Measurements from ENCODE around the gene SIN3B. TPM values are rescaled to one million over a fixed set of nuclear protein-coding genes. Genes with fewer than 3 reads are reported as not detected.
A peak's percentile ranks its signal among the peaks of the same experiment; 100 is the strongest.

SIN3B gene
- total RNA-seq, 1 experiment from 2014 or later: 31.6 TPM

DNA sequence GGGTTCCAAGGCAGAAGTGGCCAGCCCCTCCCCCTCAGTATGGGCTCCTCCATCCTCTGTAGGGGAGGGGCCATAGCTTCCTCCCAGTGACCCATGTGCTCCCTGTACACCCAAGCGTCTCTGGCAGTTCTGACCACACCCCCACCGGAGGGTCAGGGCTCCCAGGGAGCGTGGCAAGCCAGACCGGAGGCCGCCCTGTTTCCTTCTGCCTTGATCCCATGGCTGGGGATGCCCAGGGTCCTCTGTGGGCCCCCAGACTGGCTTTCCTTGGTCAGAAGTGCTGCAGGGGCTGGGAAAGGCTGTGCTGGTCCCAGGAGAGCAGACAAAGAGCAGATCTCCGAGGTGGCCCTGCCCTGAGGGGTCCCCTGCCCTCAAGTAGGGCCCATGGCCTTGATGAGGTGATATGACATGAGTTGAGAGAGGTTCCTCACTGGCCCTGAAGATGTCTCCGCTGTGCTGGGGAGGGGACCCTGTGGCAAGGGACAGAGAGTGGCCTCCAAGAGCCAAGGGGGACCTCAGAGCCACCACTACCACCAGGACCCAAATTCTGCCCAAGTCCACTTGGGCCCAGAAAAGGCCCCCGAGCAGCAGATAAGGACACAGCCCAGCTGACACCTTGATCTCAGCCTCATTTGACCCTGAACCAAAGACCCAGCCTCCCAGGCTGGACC lies 51.8 kb downstream of the SIN3B start:
- no peak for DNase-seq (ENCODE audit: low spot score)
- in situ Hi-C loops (cut with HindIII; ENCODE audit: low sequenced_read_pairs): no loop called here

DNA sequence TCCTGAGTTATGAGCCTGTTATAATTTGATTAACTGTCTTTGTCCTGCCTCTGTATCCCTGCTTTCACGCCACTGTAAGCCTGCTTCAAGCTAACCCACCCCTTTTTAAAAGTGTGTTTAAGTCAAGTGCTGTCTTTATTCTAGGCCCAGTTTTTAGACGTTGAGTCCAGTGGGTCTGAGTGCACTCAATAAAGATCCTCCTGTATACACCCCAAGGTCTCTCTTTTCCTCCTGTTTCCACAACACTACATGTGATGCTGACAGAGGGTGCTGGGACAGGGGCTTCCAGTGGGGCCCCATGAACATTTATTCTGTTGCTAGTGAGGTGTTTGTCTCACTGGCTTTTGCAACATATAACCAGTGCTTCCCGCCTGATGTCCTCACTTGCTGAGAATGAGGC lies 52.9 kb downstream of the SIN3B start:
- DNase-seq (ENCODE audit: low spot score): no peak
- in situ Hi-C loops (cut with HindIII; ENCODE audit: low sequenced_read_pairs): no loop called here

DNA sequence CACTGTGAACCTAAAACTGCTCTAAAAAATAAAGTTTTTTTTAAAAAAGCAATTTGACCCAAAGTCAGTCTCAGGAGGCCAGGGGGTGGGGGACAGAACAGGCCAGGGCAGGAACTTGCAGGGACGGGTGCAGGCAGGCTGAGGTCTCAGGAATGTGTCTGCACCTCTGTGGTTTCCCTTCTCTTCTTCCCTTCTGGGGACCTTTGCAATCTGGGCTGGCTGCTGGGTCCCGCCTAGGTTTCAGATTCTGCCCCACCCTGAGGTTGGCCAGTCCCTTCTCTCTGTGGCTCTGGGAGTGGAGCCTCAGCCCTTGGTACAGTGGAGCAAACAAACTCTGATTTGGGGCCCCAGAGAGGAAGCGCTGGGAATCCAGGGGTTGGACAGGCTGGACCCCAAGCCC lies 54.3 kb downstream of the SIN3B start:
- in situ Hi-C loops (cut with HindIII; ENCODE audit: low sequenced_read_pairs): no loop called here
- DNase-seq (ENCODE audit: low spot score): no peak

DNA sequence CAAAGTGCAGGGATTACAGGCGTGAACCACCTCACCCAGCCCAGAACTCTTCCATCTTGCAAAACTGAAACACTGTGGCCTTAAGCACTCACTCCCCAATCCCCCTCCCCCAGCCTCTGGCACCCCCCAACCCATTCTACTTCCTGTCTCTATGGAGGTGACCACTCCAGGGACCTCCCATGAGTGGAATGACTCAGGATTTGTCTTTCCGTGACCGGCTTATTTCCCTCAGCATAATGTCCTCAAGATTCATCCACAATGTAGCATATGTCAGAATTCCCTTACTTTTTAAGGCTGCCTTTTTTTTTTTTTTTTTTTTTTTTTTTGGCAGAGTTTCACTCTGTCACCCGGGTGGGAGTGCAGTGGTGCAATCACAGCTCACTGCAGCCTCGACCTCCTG lies 56.0 kb downstream of the SIN3B start:
- in situ Hi-C loops (cut with HindIII; ENCODE audit: low sequenced_read_pairs): no loop called here

DNA sequence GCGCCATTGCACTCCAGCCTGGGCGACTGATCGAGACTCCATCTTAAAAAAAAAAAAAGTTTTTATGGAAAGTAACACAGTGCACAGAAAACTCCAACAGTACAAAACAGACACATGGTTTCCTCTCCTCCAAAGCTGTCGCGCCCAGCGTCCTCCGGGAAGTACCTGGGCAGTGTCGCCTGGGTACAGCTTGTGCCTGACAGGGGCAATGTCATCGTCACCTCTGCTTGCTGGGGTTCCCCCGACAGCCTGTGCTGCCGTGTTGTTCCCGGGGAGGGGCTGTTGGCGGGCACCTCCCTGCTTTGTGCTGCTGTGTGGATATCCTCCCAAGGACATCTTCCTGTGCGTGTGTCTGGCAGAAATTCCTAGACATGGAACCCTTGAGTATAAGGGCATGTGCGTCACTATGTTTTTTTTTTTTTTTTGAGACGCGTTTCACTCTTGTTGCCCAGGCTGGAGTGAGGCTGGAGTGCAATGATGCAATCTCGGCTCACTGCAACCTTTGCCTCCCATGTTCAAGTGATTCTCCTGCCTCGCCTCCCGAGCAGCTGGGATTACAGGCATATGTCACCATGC lies 57.2 kb downstream of the SIN3B start:
- DNase-seq (ENCODE audit: low spot score): no peak
- in situ Hi-C loops (cut with HindIII; ENCODE audit: low sequenced_read_pairs): no loop called here

More for the DNA sequence above, 56.0 kb downstream of the SIN3B start:
- DNase-seq (ENCODE audit: low spot score): no peak

DNA sequence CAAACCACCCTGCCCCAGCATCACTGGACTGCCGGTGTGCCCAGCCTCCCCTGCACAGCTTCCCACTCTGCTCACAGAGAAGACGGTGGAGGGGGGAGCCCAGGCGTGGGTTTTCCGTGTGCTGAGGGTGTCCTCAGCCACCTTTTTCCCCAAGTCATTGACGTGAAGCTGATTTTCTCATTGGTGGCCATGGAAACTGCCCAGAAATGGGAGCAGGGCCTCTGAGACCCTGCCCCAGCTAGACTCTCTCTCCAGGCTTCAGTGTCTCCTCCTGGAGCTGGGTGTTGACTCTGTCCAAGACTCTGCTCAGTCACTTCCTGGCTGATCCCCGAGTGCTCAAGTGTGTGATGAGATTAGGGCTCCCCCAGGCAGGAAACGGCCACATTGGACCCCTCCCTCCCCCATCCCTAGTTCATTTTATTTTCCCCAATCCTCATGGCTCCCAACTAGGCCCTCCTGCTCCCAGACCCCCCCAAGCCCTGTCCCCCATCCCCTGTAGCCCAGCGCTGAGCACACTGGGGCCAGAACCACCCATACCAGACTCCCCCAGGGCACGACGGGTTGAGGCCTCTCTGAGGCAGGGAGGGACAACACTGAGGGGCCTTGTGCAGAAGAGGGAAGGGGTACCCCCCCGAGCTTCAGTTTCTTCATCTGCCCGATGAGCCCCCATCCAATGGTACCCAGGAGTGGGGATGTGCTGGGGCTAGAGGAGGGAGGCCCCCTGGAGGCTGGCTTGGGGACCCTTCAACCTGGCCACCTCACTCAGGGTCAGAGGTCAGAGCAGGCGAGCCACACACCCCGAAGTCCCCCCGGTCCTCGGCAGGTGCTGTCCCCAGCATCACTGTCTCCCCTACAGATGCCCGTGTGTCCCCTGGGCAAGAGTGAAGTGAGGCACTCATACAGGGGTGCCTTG lies 58.4 kb downstream of the SIN3B start:
- in situ Hi-C loops (cut with HindIII; ENCODE audit: low sequenced_read_pairs): no loop called here

DNA sequence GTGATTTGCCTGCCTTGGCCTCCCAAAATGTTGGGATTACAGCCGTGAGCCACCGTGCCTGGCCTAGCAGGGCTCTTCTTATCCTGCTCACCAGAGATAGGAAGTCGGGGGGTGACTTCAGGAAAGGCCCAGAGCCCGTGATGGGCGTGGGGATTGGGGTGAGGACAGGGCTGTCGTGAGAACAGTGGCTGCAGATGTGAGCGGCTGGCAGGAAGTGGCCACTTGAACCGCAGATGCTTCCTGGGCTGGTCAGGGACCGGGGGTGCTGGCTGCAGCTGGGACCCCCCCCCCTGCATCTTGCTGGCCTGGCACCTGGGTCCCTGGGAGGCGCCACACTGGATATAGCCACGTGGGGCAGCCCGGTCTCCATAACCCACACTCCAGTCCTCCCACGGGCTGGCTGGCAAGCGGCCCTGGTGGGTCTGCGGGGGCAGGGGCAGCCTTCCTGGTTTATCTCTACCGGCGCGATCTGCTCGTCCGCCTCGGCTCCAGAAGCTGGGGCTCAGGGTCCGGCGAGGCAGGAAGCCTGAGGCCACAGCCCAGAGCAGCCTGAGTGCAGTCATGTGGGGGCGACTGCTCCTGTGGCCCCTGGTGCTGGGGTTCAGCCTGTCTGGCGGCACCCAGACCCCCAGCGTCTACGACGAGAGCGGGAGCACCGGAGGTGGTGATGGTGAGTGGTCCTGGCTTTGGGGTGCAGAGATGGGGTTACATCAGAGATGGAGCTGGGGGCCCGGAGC lies 59.6 kb downstream of the SIN3B start, which contains the start of gene F2RL3:
TSS of gene F2RL3 (plus strand) at position 371 of the 737 bp plus-strand sequence. CDS start at position 562, 191 bp downstream.
- in situ Hi-C loops (cut with HindIII; ENCODE audit: low sequenced_read_pairs): no loop called here
- DNase-seq (ENCODE audit: low spot score): no peak

More for the DNA sequence above, 58.4 kb downstream of the SIN3B start:
- no peak for DNase-seq (ENCODE audit: low spot score)

DNA sequence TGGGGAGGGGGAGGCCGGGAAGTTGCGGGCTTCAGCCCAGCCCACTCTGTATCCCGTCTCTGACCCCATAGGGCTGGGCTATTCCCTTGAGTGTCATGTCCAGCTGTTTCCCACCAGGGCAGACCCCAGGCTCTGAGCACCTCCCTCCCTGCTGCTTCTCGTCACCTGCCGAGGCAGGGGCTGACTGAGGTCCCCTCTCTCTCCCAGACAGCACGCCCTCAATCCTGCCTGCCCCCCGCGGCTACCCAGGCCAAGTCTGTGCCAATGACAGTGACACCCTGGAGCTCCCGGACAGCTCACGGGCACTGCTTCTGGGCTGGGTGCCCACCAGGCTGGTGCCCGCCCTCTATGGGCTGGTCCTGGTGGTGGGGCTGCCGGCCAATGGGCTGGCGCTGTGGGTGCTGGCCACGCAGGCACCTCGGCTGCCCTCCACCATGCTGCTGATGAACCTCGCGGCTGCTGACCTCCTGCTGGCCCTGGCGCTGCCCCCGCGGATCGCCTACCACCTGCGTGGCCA lies 60.2 kb downstream of the SIN3B start:
- in situ Hi-C loops (cut with HindIII; ENCODE audit: low sequenced_read_pairs): no loop called here
- peak; percentile 32 for DNase-seq (ENCODE audit: low spot score)

DNA sequence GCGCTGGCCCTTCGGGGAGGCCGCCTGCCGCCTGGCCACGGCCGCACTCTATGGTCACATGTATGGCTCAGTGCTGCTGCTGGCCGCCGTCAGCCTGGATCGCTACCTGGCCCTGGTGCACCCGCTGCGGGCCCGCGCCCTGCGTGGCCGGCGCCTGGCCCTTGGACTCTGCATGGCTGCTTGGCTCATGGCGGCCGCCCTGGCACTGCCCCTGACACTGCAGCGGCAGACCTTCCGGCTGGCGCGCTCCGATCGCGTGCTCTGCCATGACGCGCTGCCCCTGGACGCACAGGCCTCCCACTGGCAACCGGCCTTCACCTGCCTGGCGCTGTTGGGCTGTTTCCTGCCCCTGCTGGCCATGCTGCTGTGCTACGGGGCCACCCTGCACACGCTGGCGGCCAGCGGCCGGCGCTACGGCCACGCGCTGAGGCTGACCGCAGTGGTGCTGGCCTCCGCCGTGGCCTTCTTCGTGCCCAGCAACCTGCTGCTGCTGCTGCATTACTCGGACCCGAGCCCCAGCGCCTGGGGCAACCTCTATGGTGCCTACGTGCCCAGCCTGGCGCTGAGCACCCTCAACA lies 60.8 kb downstream of the SIN3B start:
- in situ Hi-C loops (cut with HindIII; ENCODE audit: low sequenced_read_pairs): no loop called here
- DNase-seq (ENCODE audit: low spot score): no peak

DNA sequence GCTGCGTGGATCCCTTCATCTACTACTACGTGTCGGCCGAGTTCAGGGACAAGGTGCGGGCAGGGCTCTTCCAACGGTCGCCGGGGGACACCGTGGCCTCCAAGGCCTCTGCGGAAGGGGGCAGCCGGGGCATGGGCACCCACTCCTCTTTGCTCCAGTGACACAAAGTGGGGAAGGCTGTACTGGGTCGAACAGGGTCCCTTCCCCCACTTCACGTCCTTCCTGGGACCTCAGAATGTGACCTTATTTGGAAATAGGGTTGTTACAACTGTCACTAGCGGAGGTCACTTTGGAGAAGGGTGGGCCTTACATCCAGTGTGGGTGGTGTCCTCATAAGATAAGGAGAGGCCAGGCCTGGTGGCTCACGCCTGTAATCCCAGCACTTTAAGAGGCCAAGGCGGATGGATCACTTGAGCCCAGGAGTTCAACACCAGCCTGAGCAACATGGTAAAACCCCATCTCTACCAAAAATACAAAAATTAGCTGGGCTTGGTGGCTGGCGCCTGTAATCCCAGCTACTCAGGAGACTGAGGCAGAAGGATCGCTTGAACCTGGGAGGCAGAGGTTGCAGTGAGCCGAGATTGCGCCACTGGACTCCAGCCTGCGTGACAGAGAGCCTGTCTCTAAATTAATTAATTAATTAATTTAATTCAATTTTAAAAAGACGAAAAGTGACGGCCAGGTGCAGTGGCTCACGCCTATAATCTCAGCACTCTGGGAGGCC lies 61.4 kb downstream of the SIN3B start:
- in situ Hi-C loops (cut with HindIII; ENCODE audit: low sequenced_read_pairs): no loop called here
- DNase-seq (ENCODE audit: low spot score): no peak

DNA sequence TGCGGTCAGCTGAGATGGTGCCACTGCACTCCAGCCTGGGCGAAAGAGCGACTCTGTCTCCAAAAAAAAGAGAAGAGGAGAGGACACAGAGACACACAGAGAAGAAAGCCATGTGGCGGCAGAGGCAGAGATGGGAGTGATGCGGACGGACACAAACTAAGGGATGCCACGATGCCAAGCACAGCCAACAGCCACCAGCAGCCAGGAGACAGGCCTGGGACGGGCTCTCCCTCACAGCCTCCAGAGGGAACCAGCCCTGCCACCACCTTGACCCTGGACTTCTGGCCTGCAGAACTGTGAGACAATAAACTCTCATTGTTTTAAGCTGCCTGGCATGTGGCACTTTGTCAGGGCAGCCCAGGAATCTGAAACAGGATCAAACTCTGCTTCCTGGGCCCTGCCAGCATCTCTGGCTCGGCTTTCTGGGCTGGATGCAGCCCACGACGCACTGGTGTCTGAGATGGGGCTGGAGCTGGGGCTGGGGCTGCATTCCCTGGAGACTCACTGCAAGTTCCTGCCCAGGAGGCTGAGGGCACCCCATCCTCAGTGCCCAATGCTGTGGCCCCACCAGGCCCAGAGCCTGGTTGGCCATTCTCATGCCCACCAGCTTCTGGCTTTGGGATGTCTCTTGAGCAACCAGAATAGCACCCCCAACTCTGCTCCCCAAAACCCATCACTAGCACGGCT lies 62.6 kb downstream of the SIN3B start:
- no peak for DNase-seq (ENCODE audit: low spot score)
- in situ Hi-C loops (cut with HindIII; ENCODE audit: low sequenced_read_pairs): no loop called here

DNA sequence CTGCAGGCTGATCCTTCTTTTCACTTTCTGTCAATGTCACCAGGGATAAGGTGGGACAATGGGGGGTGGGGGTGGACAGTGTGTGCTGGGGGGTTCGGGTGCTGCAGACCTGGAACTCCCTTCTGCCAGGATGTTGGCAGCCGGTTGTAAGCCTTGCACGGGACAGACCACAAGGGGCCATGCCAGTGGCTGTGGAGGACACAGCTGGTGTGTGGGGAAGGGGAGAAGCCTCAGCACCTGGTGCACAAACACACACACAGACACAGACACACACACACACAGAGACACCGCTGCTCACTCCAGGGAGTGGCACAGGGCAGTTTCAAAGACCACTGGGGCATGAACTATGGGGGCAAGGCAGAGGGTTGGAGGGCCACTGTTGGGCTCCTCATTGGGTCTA lies 63.2 kb downstream of the SIN3B start:
- in situ Hi-C loops (cut with HindIII; ENCODE audit: low sequenced_read_pairs): no loop called here
- no peak for DNase-seq (ENCODE audit: low spot score)

DNA sequence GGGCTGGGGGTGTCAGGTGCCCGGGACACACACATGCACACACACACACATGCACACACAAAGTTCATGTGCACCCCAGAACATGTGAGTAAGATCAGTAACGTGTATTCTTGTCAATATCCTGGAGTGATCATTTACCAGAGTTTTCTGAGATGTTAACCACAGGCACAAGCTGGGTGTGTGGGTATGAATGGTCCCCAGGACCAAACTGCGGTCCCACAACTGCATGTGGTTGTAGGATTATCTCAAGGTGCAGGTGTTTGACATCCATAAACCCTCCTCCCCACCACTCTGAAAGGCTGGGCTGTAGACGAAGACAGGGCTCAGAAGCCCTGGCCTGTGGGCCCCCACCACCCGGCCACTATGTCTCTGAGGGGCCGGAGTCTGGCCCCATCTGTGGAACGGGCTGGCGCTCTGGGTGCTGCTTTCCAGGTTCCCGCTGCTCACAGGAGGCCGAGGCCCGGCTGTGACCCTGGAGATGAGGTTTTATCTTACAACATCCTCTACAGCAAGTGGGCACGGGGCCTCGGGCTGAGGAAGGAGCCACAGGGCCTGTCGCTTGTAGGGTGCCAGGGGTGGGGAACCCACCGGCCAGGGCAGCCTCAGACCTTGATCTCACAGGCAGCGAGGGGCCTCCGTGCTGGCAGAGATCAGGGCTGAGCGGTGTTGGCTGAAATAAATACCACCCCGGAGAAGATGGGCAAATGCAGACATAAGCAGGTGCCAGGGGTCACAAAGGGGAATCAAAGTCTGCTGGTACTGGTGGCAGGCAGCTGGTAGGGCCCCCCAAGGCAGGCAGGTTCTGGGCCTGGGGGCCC lies 63.9 kb downstream of the SIN3B start:
- no peak for DNase-seq (ENCODE audit: low spot score)
- in situ Hi-C loops (cut with HindIII; ENCODE audit: low sequenced_read_pairs): no loop called here

DNA sequence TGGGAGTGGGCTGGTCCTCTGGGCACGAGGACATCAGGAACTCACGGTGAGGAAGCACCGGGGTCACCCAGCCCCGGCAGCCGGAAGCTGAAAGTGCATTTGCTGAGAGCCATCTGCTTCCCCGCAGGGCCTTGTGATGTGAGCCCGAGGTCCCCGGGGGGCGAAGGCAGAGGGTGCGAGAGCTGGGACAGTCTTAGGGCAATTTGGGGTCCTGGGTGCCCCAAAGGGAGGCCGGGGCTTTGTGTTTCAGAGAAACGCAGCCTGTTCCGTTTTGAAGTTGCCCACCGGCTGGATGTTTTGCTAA lies 64.4 kb downstream of the SIN3B start:
- no peak for DNase-seq (ENCODE audit: low spot score)
- in situ Hi-C loops (cut with HindIII; ENCODE audit: low sequenced_read_pairs): no loop called here

DNA sequence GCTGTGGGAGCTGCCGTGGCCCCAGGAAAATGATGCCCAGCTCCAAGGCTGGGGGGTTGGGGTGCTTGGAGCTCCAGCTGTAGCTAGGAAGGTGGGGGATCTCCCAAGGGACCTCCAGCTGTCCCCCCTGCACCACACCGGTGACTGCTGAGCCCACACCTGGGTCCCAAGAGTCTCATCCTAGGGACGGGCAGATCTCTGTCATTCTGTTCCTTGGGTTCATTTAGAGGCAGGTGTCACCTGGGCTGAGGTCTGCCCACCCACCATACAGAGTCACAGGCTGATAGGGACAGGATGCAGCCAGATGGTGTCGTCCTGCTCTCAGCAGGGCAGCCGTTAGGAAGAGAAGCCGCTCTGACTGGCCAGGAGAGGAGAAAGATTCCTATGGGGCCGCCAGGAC lies 64.9 kb downstream of the SIN3B start:
- in situ Hi-C loops (cut with HindIII; ENCODE audit: low sequenced_read_pairs): no loop called here

DNA sequence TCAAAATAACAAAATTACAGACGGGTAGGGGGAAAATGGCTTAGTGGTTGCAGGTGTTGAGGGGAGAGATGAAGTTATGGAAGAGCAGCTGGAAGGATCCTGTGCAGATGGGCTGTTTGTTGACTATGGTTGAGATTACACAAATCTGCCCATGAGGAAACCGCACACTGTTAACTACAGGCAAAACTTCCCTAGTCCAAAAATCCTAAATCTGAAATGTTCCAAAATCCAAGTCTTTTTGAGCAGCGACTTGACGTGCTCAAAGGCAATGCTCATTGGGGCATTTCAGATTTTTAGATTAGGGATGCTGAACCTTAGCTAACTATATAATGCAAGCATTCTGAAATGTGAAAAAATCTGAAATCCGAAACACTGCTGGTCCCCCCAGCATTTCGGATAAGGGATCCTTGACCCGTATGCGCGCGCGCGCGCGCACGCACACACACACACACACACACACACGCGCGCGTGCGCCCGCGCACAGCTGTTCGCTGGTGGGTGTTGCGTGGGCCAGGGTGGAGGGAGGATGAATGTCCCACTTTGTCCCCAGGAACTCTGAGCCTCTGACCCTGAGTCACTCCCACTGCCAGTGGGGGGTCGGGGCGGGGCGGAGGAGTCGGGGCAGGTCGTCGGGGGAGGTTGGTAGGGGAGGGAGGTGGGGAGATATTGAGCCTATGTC lies 66.4 kb downstream of the SIN3B start:
- in situ Hi-C loops (cut with HindIII; ENCODE audit: low sequenced_read_pairs): no loop called here
- DNase-seq (ENCODE audit: low spot score): no peak

More for the DNA sequence above, 64.9 kb downstream of the SIN3B start:
- DNase-seq (ENCODE audit: low spot score): no peak
